HG03558 (cell line): ENCODE data around the gene TXNL1.
"Not testable (repeated sequence)": the region's sequence is repeated elsewhere in the genome, so short reads cannot be mapped to it uniquely, and the experiment has no call there.

Experiments
- ATAC-seq: cut with Tn5 transposase; IDR thresholded peaks from one replicate; pipeline ENCODE4 v1.9.1; 2021; ENCODE audit warnings: moderate number of reproducible peaks; ENCODE audit not compliant: unreplicated experiment; ENCODE audit errors: extremely low read depth

The TXNL1 gene

GRCh38 chr18:56574861-56575260, 63.5 kb downstream of the TXNL1 start:
- ATAC-seq, result no peak

- ATAC-seq, result not testable (repeated sequence)
These were observed 66.1 kb downstream of the TXNL1 start for GRCh38 chr18:56572267-56572666.

- ATAC-seq, result no peak
These were observed 67.4 kb downstream of the TXNL1 start for GRCh38 chr18:56570978-56571377.

GRCh38 chr18:56569416-56569815, 69.0 kb downstream of the TXNL1 start:
- ATAC-seq, result no peak

- no peak for ATAC-seq
These were observed 69.4 kb downstream of the TXNL1 start for GRCh38 chr18:56568986-56569385.

GRCh38 chr18:56565551-56566345, 72.6 kb downstream of the TXNL1 start:
- no peak for ATAC-seq

GRCh38 chr18:56565046-56565445, 73.3 kb downstream of the TXNL1 start:
- ATAC-seq, result no peak

- no peak for ATAC-seq
These were observed 74.8 kb downstream of the TXNL1 start for GRCh38 chr18:56563568-56563967.

- no peak for ATAC-seq
These were observed 75.9 kb downstream of the TXNL1 start for GRCh38 chr18:56562479-56562878.

- no peak for ATAC-seq
These were observed 77.4 kb downstream of the TXNL1 start for GRCh38 chr18:56560992-56561391.

GRCh38 chr18:56559044-56559443, 79.3 kb downstream of the TXNL1 start:
- no peak for ATAC-seq

- ATAC-seq, result no peak
These were observed 81.5 kb downstream of the TXNL1 start for GRCh38 chr18:56556907-56557306.

- no peak for ATAC-seq
These were observed 88.3 kb downstream of the TXNL1 start for GRCh38 chr18:56550121-56550520.
